GM18907 (cell line): ENCODE results near the gene CTPS1.

ENCODE experiments used
- ATAC-seq: cut with Tn5 transposase; IDR thresholded peaks from one replicate; pipeline ENCODE4 v1.9.1; 2021; ENCODE audit warnings: mild to moderate bottlenecking, moderate library complexity; ENCODE audit not compliant: unreplicated experiment

The CTPS1 gene

GRCh38 chr1:40979241-40980067, at the start of gene CTPS1:
TSS of gene CTPS1 (plus strand) at chr1:40979696. CDS start at chr1:40983291, 3,595 bp downstream.
- peak; percentile 89 for ATAC-seq

GRCh38 chr1:40930174-40930964, 49.1 kb upstream of the CTPS1 start:
- ATAC-seq, result no peak

DNA sequence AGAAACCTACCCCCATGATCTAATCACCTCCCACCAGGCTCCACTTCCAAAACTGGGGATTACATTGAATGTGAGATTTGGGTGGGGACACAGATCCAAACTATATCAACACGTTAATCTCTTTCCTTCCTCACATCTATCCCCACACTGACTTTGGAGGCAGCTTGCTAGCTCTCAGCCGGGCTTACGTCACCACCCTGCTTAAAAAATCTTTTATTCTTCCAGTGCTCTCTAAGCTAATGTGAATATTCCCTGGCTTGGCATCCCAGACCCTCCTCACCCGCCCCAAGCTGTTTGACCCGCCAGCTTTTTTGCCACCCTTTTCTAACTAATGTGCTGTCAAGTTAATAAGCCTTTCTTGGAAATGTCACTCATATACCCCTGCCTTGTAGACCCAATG, 47.9 kb upstream of the CTPS1 start:
- ATAC-seq, result no peak

GRCh38 chr1:40932006-40932405, 47.5 kb upstream of the CTPS1 start:
- no peak for ATAC-seq

DNA sequence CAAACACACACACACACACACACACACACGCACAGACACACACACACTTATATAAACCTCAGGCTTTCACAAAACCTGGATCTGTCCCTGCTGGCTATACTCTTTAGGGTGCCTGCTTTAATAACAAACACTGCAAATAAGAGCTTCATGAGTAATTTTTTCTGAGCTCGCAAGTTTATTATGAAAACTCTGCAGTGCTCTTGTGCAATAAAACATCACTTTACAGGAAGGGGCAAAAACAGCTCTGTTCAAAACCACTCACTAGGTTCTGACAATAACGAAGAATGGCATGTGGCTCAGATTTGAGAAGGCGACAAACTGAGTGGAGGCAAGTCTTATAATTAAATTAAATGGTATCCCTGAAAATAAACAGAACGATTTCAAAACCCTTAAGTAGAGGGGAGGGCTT, 42.6 kb upstream of the CTPS1 start:
- no peak for ATAC-seq

DNA sequence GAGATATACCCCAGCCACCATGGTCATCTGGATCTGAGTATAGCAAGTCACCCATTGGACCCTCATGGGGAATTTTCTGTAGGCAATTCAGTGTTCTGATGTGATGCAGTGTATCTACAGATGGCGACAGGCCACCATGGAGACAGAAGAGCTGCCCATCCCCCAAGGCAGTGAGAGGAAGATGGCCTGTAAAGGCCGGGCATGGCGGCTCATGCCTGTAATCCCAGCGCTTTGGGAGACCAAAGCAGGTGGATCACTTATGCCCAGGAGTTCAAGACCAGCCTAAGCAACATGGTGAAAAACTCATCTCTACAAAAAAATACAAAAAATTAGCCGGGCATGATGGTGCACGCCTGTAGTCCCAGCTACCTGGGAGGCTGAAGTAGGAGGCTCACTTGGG, 41.1 kb upstream of the CTPS1 start:
- ATAC-seq, result no peak

DNA sequence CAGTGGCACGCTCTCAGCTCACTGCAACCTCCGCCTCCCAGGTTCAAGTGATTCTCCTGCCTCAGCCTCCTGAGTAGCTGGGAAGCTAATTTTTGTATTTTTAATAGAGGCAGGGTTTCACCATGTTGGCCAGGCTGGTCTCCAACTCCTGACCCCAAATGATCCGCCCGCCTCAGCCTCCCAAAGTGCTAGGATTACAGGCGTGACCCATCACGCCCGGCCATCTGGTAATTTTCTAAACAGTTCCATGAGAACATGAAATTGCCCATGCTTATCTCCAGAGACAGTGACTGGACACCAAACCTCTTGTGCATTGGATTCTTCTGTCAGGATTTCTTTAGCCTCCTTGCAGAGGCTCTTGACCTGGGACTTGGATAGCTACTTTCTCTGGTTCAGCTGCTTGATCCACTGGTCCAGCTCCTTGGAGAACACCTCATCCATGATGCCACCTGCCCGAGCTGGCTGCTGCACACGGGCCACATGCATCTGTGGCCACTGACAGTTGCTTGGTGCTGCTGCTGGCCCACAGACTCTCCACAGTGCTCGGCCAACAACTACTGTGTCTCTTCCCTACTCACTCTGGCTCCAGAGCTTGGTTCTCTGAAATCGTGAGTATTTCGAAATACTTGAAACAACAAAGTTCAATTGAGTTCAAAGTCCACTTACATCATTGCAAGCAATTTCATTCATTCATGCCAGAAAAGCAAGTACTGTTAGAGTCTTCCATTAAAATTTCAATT, 40.0 kb upstream of the CTPS1 start:
- no peak for ATAC-seq

DNA sequence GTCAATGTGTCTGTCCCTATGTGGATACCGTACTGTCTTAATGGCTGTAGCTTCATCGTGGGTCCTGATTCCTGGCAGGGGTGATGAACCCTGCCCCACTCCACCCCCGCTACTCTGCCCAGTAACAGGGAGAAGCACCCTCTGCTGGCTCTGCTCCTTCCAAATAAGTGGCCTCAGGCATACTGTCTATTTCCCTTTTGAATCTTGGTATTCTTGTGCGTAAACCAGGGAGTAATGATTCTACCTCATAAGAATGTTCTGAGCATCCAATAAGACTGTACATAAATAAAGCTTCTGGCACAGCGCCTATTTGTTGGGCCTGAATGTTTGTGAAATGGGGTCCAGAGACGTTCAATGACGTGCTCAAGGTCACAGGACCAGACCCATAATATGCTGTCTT, 35.2 kb upstream of the CTPS1 start:
- ATAC-seq, result no peak

GRCh38 chr1:40944841-40945430, 34.6 kb upstream of the CTPS1 start:
- ATAC-seq, result no peak

- ATAC-seq, result no peak
Observed at GRCh38 chr1:40945491-40945973, 34.0 kb upstream of the CTPS1 start.

DNA sequence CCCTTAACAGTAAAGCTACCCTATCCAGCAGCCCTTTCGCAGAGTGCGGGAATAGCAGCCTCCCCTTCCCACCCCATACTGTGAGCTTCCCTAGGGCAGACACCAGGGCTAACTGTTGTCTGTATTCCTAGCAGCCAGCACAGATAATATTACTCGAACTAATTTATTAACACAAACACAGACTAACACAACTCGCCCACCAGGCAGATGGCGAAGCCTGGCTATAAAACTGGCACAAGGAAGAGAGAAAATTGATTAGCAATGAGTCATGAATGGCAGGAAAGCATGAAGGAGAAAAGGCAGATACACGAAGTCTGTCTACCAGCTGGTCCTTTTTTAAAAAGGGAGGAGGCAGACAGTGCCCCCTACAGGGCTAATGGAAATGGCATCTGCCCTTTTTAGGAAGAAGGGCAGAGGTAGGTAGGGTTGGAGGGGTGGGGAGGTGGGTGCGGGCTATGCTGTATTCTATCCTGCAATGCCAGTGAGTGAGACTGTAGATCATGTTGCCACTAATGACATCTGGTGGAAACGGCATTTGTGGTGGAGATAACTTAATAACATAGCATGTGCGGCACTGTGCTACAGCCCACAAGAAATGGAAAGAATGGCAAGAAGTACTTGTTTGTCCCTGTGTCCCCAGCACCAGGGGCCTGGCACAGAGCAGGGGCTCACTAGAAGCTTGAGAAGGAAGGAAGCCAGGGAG, 30.6 kb upstream of the CTPS1 start:
- ATAC-seq, result no peak

GRCh38 chr1:40949563-40949962, 29.9 kb upstream of the CTPS1 start:
- ATAC-seq, result no peak

- ATAC-seq, result no peak
Observed at GRCh38 chr1:40951943-40952743, 27.4 kb upstream of the CTPS1 start.

GRCh38 chr1:40952744-40953315, 26.7 kb upstream of the CTPS1 start:
- no peak for ATAC-seq

DNA sequence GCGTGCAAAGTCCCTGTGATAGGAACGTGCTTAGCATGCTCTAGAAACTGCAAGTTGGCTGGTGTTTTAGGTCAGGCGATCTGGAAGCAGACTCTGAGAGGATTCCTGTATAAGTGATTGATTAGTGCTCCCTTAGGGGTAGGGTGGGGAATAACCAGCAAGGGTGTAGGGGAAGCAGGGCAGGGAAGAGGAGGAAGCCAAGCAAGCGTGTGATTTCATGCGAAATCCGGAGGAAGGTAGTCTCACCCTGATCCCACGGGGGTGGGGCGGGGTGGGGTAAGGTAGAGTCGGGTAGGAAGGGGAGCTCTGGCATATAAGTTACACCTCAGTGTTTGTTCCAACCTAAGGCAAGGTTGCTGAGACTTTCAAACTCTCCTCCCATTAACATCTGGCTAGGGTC, 24.9 kb upstream of the CTPS1 start:
- no peak for ATAC-seq

- no peak for ATAC-seq
Observed at GRCh38 chr1:40955266-40955665, 24.2 kb upstream of the CTPS1 start.

DNA sequence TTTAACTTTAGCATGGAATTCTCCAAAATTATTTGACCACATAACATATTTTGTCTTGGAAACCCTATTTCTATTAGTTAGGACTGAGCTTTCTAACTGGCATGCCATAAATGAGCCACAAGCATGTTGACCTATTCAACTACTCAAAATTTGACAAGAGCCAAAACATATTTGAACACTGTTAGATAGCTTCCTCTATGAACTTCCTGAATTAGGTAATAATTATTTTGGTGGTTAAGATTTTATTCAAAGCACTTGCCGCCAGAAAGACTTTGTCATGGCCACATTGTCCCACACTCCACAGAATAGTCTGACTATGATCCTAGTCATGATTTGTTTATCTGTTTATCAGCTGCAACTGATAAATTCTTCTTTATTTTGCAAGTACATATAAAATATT, 23.1 kb upstream of the CTPS1 start:
- ATAC-seq, result no peak

- ATAC-seq, result no peak
Observed at GRCh38 chr1:40958210-40958609, 21.3 kb upstream of the CTPS1 start.

- no peak for ATAC-seq
Observed at GRCh38 chr1:40965531-40965930, 14.0 kb upstream of the CTPS1 start.
